Measurements from ENCODE around the gene TMEM116.

TMEM116 gene

DNA sequence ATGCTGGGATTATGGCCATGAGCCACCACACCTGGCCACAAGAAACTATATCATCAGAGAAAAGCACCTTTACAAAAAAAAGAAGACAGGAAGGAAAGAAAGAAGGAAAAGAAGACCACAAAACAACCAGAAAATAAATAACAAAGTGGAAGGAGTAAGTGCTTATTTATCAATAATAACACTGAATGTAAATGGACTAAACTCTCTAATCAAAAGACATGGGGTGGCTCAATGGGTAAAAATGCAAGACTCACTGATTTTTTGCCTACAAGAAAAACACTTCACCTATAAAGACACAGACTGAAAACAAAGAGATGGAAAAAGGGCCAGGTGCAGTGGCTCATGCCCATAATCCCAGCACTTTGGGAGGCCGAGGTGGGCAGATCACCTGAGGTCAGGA is 105.2 kb downstream of the TMEM116 start:
- Histone ChIP-seq H3K4me3 (ENCODE audit: insufficient read depth, low read depth, low read length, poor library complexity, severe bottlenecking) (no peak overlapping the region), H3K9me3 (ENCODE audit: control insufficient read depth, low read length) (no peaks in the 10 kb centered on the region)
- DNase-seq: no peak

DNA sequence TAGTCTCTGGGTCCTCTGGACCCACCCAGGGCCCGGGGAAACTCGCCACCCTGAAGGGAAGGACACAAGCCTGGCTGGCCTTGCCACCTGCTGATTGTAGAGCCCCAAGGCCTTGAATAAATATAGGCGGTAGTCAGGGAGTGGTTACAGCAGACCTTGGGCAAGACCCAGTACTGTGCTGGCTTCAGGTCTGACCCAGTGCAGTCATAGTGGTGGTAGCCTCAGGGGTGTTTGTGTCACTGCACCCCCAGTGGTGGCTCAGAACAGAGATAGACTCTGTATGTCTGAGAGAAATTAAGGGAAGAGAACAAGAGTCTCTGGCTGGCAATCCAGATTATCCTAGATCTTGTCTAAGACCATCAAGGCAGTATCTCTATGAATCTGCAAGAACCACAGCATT is 107.5 kb downstream of the TMEM116 start:
- peaks cover 7% of the 10 kb centered on the region for H3K36me3 ChIP-seq (ENCODE audit: control insufficient read depth, insufficient read depth, low read length)
- no peak overlapping the region for H3K4me3 ChIP-seq (ENCODE audit: insufficient read depth, low read depth, low read length, poor library complexity, severe bottlenecking)
- no peak overlapping the region for H3K27ac ChIP-seq (ENCODE audit: insufficient read depth, low read length, poor library complexity, severe bottlenecking)
- H3K27me3 ChIP-seq (replicated peaks; ENCODE audit: control insufficient read depth, insufficient read depth, low read length, poor library complexity, severe bottlenecking): no peaks in the 10 kb centered on the region
- no peak for DNase-seq
- no peaks in the 10 kb centered on the region for H3K9me3 ChIP-seq (ENCODE audit: control insufficient read depth, low read length)
- H3K4me1 ChIP-seq (ENCODE audit: control insufficient read depth, insufficient read depth, low read length, poor library complexity, severe bottlenecking): no peaks in the 10 kb centered on the region

More for the DNA sequence above, 105.2 kb downstream of the TMEM116 start:
- Histone ChIP-seq H3K27me3 (replicated peaks; ENCODE audit: control insufficient read depth, insufficient read depth, low read length, poor library complexity, severe bottlenecking) (no peaks in the 10 kb centered on the region), H3K36me3 (ENCODE audit: control insufficient read depth, insufficient read depth, low read length) (peaks cover 7% of the 10 kb centered on the region), H3K27ac (ENCODE audit: insufficient read depth, low read length, poor library complexity, severe bottlenecking) (no peak overlapping the region), H3K4me1 (ENCODE audit: control insufficient read depth, insufficient read depth, low read length, poor library complexity, severe bottlenecking) (no peaks in the 10 kb centered on the region)

GRCh38 chr12:111904446-111904975 is 108.5 kb downstream of the TMEM116 start:
- H3K27me3 ChIP-seq (replicated peaks; ENCODE audit: control insufficient read depth, insufficient read depth, low read length, poor library complexity, severe bottlenecking): no peaks in the 10 kb centered on the region

DNA sequence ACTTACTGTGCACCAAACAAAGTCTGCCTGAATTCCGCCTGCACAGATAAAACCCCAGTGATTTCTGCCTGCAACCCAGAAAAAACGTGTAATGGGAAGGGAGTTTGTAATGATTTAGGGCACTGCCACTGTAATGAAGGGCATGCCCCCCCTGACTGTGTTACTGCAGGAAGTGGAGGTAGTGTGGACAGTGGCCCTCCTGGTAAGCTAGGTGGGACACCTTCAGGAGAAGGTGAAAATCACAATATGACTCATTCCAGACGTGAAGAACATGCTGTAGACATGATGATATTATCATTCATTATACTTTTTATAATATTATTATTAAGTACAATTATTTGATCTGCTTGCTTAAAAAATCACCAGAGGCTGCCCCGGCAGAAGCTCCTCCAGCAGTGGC is 111.8 kb downstream of the TMEM116 start:
- H3K27ac ChIP-seq (ENCODE audit: insufficient read depth, low read length, poor library complexity, severe bottlenecking): no peak overlapping the region
- DNase-seq: no peak
- peaks cover 7% of the 10 kb centered on the region for H3K36me3 ChIP-seq (ENCODE audit: control insufficient read depth, insufficient read depth, low read length)
- H3K4me1 ChIP-seq (ENCODE audit: control insufficient read depth, insufficient read depth, low read length, poor library complexity, severe bottlenecking): no peaks in the 10 kb centered on the region
- H3K4me3 ChIP-seq (ENCODE audit: insufficient read depth, low read depth, low read length, poor library complexity, severe bottlenecking): no peak overlapping the region
- H3K9me3 ChIP-seq (ENCODE audit: control insufficient read depth, low read length): no peaks in the 10 kb centered on the region
- H3K27me3 ChIP-seq (replicated peaks; ENCODE audit: control insufficient read depth, insufficient read depth, low read length, poor library complexity, severe bottlenecking): no peaks in the 10 kb centered on the region

More at GRCh38 chr12:111904446-111904975, 108.5 kb downstream of the TMEM116 start:
- H3K4me3 ChIP-seq (ENCODE audit: insufficient read depth, low read depth, low read length, poor library complexity, severe bottlenecking): no peak overlapping the region
- no peak overlapping the region for H3K27ac ChIP-seq (ENCODE audit: insufficient read depth, low read length, poor library complexity, severe bottlenecking)
- H3K36me3 ChIP-seq (ENCODE audit: control insufficient read depth, insufficient read depth, low read length): peaks cover 7% of the 10 kb centered on the region
- no peaks in the 10 kb centered on the region for H3K4me1 ChIP-seq (ENCODE audit: control insufficient read depth, insufficient read depth, low read length, poor library complexity, severe bottlenecking)
- no peaks in the 10 kb centered on the region for H3K9me3 ChIP-seq (ENCODE audit: control insufficient read depth, low read length)
- no peak for DNase-seq

DNA sequence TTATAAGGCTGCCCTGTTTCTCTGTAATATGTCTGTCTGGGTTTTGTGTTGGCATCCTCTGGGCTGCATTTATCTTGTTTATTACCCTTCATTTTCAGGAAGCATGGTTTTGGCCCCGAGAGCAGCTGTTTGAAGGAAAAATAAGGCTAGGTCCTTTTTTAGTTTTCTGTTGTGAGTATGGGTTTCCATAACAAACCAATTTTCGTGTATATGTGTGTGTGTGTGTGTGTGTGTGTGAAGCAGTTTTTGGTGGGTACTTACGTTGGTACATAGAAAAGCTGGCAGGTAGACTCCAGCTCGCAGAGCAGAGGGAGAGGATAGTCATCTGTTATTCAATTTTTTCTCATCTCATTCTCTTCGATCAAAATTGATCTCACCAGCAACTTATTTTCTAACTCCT is 118.4 kb downstream of the TMEM116 start:
- no peak for DNase-seq
- no peaks in the 10 kb centered on the region for H3K27me3 ChIP-seq (replicated peaks; ENCODE audit: control insufficient read depth, insufficient read depth, low read length, poor library complexity, severe bottlenecking)
- no peaks in the 10 kb centered on the region for H3K4me1 ChIP-seq (ENCODE audit: control insufficient read depth, insufficient read depth, low read length, poor library complexity, severe bottlenecking)
- no peak overlapping the region for H3K4me3 ChIP-seq (ENCODE audit: insufficient read depth, low read depth, low read length, poor library complexity, severe bottlenecking)
- H3K27ac ChIP-seq (ENCODE audit: insufficient read depth, low read length, poor library complexity, severe bottlenecking): no peak overlapping the region
- no peaks in the 10 kb centered on the region for H3K9me3 ChIP-seq (ENCODE audit: control insufficient read depth, low read length)
- peaks cover 30% of the 10 kb centered on the region for H3K36me3 ChIP-seq (ENCODE audit: control insufficient read depth, insufficient read depth, low read length)

GRCh38 chr12:111893287-111893686 is 119.7 kb downstream of the TMEM116 start:
- Histone ChIP-seq H3K27ac (ENCODE audit: insufficient read depth, low read length, poor library complexity, severe bottlenecking) (no peak overlapping the region), H3K27me3 (replicated peaks; ENCODE audit: control insufficient read depth, insufficient read depth, low read length, poor library complexity, severe bottlenecking) (no peaks in the 10 kb centered on the region), H3K4me1 (ENCODE audit: control insufficient read depth, insufficient read depth, low read length, poor library complexity, severe bottlenecking) (no peaks in the 10 kb centered on the region), H3K36me3 (ENCODE audit: control insufficient read depth, insufficient read depth, low read length) (peaks cover 43% of the 10 kb centered on the region), H3K4me3 (ENCODE audit: insufficient read depth, low read depth, low read length, poor library complexity, severe bottlenecking) (no peak overlapping the region), H3K9me3 (ENCODE audit: control insufficient read depth, low read length) (no peaks in the 10 kb centered on the region)
- no peak for DNase-seq

DNA sequence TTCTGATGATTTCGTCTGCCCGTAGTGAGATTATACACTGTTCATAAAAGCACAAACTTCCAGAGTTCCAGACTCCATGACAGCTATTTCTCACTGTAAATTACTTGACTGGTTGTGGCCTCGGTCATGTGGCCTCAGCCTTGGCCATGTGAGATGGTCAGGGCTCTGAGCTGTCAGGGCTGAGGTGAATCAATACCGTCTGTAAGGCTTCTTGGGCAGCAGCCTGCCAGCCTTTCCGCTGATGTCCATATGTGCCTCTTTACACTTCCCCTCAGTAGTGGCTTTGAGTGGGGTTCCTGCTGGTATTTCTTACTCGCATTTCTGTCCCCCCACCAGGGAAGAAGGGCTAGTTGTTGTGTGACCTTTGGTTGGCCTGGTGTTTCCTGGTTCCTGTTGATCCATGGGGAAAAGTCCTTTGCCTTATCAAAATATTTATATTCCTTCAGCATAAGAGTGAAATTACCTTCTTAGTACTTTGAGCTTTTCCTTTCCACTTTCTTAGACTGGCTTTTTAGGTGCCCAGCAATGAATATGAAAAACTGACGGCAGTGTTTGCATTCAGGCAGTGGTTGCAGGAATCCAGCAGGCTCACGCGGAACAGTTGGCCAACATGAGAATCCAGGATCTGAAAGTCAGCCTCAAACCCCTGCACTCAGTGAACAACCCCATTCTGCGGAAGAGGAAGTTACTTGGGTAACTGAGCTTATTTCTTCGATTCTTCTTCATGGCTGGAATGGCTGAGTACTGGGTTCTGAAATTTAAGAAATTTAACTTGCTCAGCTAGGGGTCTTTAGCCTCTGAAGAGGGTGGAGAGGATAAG is 124.8 kb downstream of the TMEM116 start:
- H3K4me3 ChIP-seq (ENCODE audit: insufficient read depth, low read depth, low read length, poor library complexity, severe bottlenecking): no peak overlapping the region
- H3K4me1 ChIP-seq (ENCODE audit: control insufficient read depth, insufficient read depth, low read length, poor library complexity, severe bottlenecking): no peaks in the 10 kb centered on the region
- no peak for DNase-seq
- peaks cover 81% of the 10 kb centered on the region for H3K36me3 ChIP-seq (ENCODE audit: control insufficient read depth, insufficient read depth, low read length)
- no peak overlapping the region for H3K27ac ChIP-seq (ENCODE audit: insufficient read depth, low read length, poor library complexity, severe bottlenecking)
- no peaks in the 10 kb centered on the region for H3K9me3 ChIP-seq (ENCODE audit: control insufficient read depth, low read length)
- H3K27me3 ChIP-seq (replicated peaks; ENCODE audit: control insufficient read depth, insufficient read depth, low read length, poor library complexity, severe bottlenecking): no peaks in the 10 kb centered on the region

GRCh38 chr12:111886662-111887545 is 126.1 kb downstream of the TMEM116 start:
- no peak overlapping the region for H3K27ac ChIP-seq (ENCODE audit: insufficient read depth, low read length, poor library complexity, severe bottlenecking)
- no peak for DNase-seq
- H3K9me3 ChIP-seq (ENCODE audit: control insufficient read depth, low read length): no peaks in the 10 kb centered on the region
- peaks cover 80% of the 10 kb centered on the region for H3K36me3 ChIP-seq (ENCODE audit: control insufficient read depth, insufficient read depth, low read length)
- H3K27me3 ChIP-seq (replicated peaks; ENCODE audit: control insufficient read depth, insufficient read depth, low read length, poor library complexity, severe bottlenecking): no peaks in the 10 kb centered on the region
- no peaks in the 10 kb centered on the region for H3K4me1 ChIP-seq (ENCODE audit: control insufficient read depth, insufficient read depth, low read length, poor library complexity, severe bottlenecking)
- no peak overlapping the region for H3K4me3 ChIP-seq (ENCODE audit: insufficient read depth, low read depth, low read length, poor library complexity, severe bottlenecking)

DNA sequence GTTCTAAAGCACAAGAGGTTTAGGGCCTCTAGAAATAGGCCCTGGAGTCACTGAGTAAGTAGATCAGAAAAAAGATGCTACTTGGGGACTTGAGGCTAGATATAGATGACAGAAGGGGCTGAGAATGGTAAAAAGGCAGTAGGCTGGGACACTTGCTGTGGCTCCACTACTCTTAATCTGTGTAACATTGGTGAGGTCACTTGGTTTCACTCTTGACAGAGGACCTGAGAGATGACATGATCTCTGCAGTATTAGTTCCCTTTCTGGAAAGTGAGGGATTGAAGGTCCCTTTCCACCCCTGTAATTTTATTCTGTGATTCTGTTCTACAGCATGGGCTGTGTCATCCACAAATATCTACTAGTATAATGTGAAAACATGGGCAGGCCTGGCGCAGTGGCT is 131.2 kb downstream of the TMEM116 start:
- Histone ChIP-seq H3K27me3 (replicated peaks; ENCODE audit: control insufficient read depth, insufficient read depth, low read length, poor library complexity, severe bottlenecking) (no peaks in the 10 kb centered on the region), H3K27ac (ENCODE audit: insufficient read depth, low read length, poor library complexity, severe bottlenecking) (no peak overlapping the region), H3K4me3 (ENCODE audit: insufficient read depth, low read depth, low read length, poor library complexity, severe bottlenecking) (no peak overlapping the region), H3K4me1 (ENCODE audit: control insufficient read depth, insufficient read depth, low read length, poor library complexity, severe bottlenecking) (no peaks in the 10 kb centered on the region), H3K9me3 (ENCODE audit: control insufficient read depth, low read length) (no peaks in the 10 kb centered on the region), H3K36me3 (ENCODE audit: control insufficient read depth, insufficient read depth, low read length) (peaks cover 65% of the 10 kb centered on the region)
- DNase-seq: no peak
